Fibroblast of lung (primary cell): ENCODE results near the gene SLC12A9. TPM values are rescaled to one million over a fixed set of nuclear protein-coding genes. Genes with fewer than 3 reads are reported as not detected.
"Not testable (repeated sequence)": the region's sequence is repeated elsewhere in the genome, so short reads cannot be mapped to it uniquely, and the experiment has no call there.

Experiments used
- DNase-seq, 2 donors: peaks; one replicate each; pipeline versions ENCODE4 v3.0.0 to v3.0.0-alpha.2; 2010; ENCODE audit warnings: low read depth in 2 of 2
- H2AFZ ChIP-seq: 2 replicates; pipeline ENCODE4 v1.5.1; 2012; ENCODE audit warnings: low read length, control low read depth, inconsistent platforms
- H3K27ac ChIP-seq: 2 replicates; pipeline ENCODE4 v1.5.1; 2011; ENCODE audit warnings: low read length, control low read depth; ENCODE audit not compliant: insufficient read depth
- H3K27me3 ChIP-seq: 2 replicates; pipeline ENCODE4 v1.5.1; 2011; ENCODE audit warnings: mild to moderate bottlenecking, low read length; ENCODE audit not compliant: control insufficient read depth, insufficient read depth
- H3K36me3 ChIP-seq: 2 replicates; pipeline ENCODE4 v1.5.1; 2011; ENCODE audit warnings: low read length; ENCODE audit not compliant: control insufficient read depth, insufficient read depth
- H3K4me1 ChIP-seq: 2 replicates; pipeline ENCODE4 v1.5.1; 2011; ENCODE audit warnings: low read length; ENCODE audit not compliant: control insufficient read depth, insufficient read depth; ENCODE audit errors: extremely low read depth
- H3K4me2 ChIP-seq: 2 replicates; pipeline ENCODE4 v1.5.1; 2011; ENCODE audit warnings: low read length, control low read depth; ENCODE audit not compliant: insufficient read depth; ENCODE audit errors: extremely low read depth
- H3K4me3 ChIP-seq, 4 experiments: fragments of 200-600 bp in 1 of 4; sonication (generic) in 1 of 4; replicated peaks in 1 of 4; 2 replicates each; pipeline ENCODE4 v1.5.1; 2011 to 2016; ENCODE audit warnings: low read length in 4 of 4, low read depth in 3 of 4, mild to moderate bottlenecking in 3 of 4, control low read depth in 2 of 4, inconsistent platforms in 1 of 4, mixed read lengths in 1 of 4; ENCODE audit not compliant: insufficient read depth in 1 of 4; ENCODE audit errors: control extremely low read depth in 1 of 4
- H3K79me2 ChIP-seq: 2 replicates; pipeline ENCODE4 v1.5.1; 2012; ENCODE audit warnings: mild to moderate bottlenecking, low read length, inconsistent platforms; ENCODE audit not compliant: control insufficient read depth, insufficient read depth
- H3K9ac ChIP-seq: 2 replicates; pipeline ENCODE4 v1.5.1; 2011; ENCODE audit warnings: mild to moderate bottlenecking, low read length, control low read depth; ENCODE audit not compliant: insufficient read depth
- H3K9me3 ChIP-seq: 2 replicates; pipeline ENCODE4 v1.5.1; 2012; ENCODE audit warnings: low read depth, low read length; ENCODE audit not compliant: control insufficient read depth, insufficient read depth
- H4K20me1 ChIP-seq: 2 replicates; pipeline ENCODE4 v1.5.1; 2011; ENCODE audit warnings: low read length; ENCODE audit not compliant: control insufficient read depth, insufficient read depth; ENCODE audit errors: extremely low read depth
- CTCF ChIP-seq, 2 donors: IDR thresholded peaks in 1 of 2; conservative IDR thresholded peaks in 1 of 2; 1 replicate in 1 of 2; 2 replicates in 1 of 2; pipeline ENCODE4 v1.5.1; 2011 to 2012; ENCODE audit warnings: low read length in 2 of 2, control low read depth in 1 of 2, inconsistent platforms in 1 of 2, low read depth in 1 of 2, mild to moderate bottlenecking in 1 of 2
- EZH2 ChIP-seq: IDR thresholded peaks from 2 replicates; pipeline ENCODE4 v1.5.1; 2012; ENCODE audit warnings: low read length, control low read depth, mild to moderate bottlenecking; ENCODE audit errors: missing control alignments
- polyA plus RNA-seq, 2 donors: library from polyadenylated mRNA; depleted of rRNA in 1 of 2; stranded (reverse) in 1 of 2; unstranded in 1 of 2; fragments of >200 nt; gene quantifications; 2 replicates each; pipeline ENCODE4 v1.2.1, GENCODE V29; 2011 to 2012; ENCODE audit warnings: missing spikeins in 1 of 2
- total RNA-seq: library from RNA; depleted of rRNA; stranded (reverse); fragments of >200 nt; gene quantifications from 2 replicates; pipeline ENCODE4 v1.2.1, GENCODE V29; 2014

Gene SLC12A9
- total and polyA plus RNA-seq, 2 donors (not counting 1 experiment from before 2014, with no cell fraction given): 6.6 to 18.5 TPM

DNA sequence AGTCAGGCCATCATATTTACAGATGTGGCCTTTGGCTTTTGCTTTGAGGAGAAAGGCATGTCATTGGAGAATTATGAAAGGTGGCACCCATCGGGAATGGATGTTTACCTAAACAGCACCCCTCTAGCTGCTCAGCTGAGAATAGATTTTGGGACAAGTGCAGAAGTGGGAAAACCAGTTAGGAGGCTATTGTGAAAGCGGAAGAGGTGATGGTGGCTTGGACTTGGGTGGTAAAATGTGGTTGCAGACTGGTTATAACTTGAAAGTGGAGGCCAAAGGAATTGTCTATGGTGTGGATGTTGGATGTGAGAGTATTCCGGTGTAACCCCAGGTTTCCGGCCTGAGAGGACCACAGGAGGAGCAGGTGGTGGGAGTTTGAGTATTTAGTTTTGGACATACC, 5.2 kb upstream of the SLC12A9 start:
- Histone ChIP-seq H3K4me3 (no peak overlapping the region), H4K20me1 (no peaks in the 10 kb centered on the region), H3K36me3 (no peaks in the 10 kb centered on the region), H3K9me3 (no peaks in the 10 kb centered on the region), H3K9ac (no peak overlapping the region), H3K4me2 (no peak overlapping the region), H2AFZ (no peak overlapping the region), H3K79me2 (no peaks in the 10 kb centered on the region), H3K27me3 (no peaks in the 10 kb centered on the region), H3K27ac (no peak overlapping the region), H3K4me1 (peaks cover 4% of the 10 kb centered on the region)
- DNase-seq: no peak
- TF ChIP-seq EZH2: no peak
- TF ChIP-seq CTCF (conservative IDR thresholded peaks at IDR 0.05 in 1 of 2, IDR thresholded peaks at IDR 0.05 in 1 of 2; ENCODE audit: low read depth in 1 of 2, low read length in 2 of 2): no peak

DNA sequence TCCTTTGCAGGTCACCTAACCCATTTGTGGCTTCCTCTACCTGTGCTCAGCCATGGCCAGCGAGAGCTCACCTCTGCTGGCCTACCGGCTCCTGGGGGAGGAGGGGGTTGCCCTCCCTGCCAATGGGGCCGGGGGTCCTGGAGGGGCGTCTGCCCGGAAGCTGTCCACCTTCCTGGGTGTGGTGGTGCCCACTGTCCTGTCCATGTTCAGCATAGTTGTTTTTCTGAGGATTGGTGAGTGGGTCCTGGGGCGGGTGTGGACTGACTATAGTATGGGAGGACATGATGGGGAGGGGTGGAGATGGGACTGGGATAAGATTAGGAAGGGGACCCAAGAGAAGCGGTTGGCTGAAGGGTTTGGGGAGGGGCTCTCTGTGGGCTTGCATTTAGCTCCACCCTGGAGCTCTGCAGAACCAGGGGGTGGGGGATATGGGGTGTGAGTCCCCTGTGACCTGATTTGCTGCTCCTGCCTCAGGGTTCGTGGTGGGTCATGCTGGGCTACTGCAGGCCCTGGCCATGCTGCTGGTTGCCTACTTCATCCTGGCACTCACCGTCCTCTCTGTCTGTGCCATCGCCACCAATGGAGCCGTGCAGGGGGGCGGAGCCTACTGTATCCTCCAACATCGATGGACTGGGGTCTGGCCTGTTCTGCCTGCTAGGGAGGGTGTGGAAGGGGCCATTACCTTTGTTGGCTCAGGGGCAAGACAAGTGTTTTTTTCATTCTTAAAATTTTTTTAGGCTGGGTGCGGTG, 1.8 kb downstream of the SLC12A9 start:
- H3K27me3 ChIP-seq: no peaks in the 10 kb centered on the region
- no peak overlapping the region for H3K4me2 ChIP-seq
- peaks cover 4% of the 10 kb centered on the region for H3K4me1 ChIP-seq
- H3K36me3 ChIP-seq: peaks cover 5% of the 10 kb centered on the region
- no peak overlapping the region for H3K9ac ChIP-seq
- H3K9me3 ChIP-seq: no peaks in the 10 kb centered on the region
- H4K20me1 ChIP-seq: no peaks in the 10 kb centered on the region
- H2AFZ ChIP-seq: no peak overlapping the region
- peaks cover 2% of the 10 kb centered on the region for H3K79me2 ChIP-seq
- H3K27ac ChIP-seq: no peak overlapping the region
- no peak overlapping the region for H3K4me3 ChIP-seq
- TF ChIP-seq CTCF (conservative IDR thresholded peaks at IDR 0.05 in 1 of 2, IDR thresholded peaks at IDR 0.05 in 1 of 2; ENCODE audit: low read depth in 1 of 2, low read length in 2 of 2) (no peak), EZH2 (no peak)
- DNase-seq: no peak

DNA sequence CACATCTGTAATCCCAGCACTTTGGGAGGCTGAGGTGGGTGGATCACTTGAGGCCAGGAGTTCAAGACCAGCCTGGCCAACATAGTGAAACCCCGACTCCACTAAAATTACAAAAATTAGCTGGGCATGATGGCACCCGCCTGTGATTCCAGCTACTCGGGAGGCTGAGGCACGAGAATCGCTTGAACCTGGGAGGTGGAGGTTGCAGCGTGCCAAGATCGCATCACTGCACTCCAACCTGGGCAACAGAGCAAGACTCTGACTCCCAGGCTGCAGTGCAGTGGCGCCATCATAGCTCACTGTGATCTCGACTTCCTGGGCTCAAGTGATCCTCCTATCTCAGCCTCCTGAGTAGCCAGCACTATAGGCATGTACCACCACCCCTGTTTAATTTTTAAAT, 2.4 kb downstream of the SLC12A9 start:
- not testable (repeated sequence) for H3K4me3 ChIP-seq, H3K36me3 ChIP-seq, H3K27ac ChIP-seq, H3K4me1 ChIP-seq, H3K9me3 ChIP-seq, H3K79me2 ChIP-seq, H3K9ac ChIP-seq, H4K20me1 ChIP-seq, H3K27me3 ChIP-seq, DNase-seq, H3K4me2 ChIP-seq, H2AFZ ChIP-seq
